Endothelial cell (in vitro differentiated cells): ENCODE results near the gene ADAP1. TPM values are rescaled to one million over a fixed set of nuclear protein-coding genes. Genes with fewer than 3 reads are reported as not detected.

Source experiments
- DNase-seq: peaks from one replicate; pipeline ENCODE4 v3.0.0; 2021; ENCODE audit warnings: low spot score
- H3K27ac Mint-ChIP-seq: one replicate; pipeline ENCODE4 v1.8.0; 2021; ENCODE audit warnings: mixed read lengths, inconsistent platforms; ENCODE audit not compliant: unreplicated experiment
- H3K27me3 Mint-ChIP-seq: one replicate; pipeline ENCODE4 v1.8.0; 2021; ENCODE audit warnings: mild to moderate bottlenecking, moderate library complexity, mixed read lengths, inconsistent platforms; ENCODE audit not compliant: unreplicated experiment
- H3K36me3 Mint-ChIP-seq: one replicate; pipeline ENCODE4 v1.8.0; 2021; ENCODE audit warnings: mild to moderate bottlenecking, low read depth, mixed read lengths, inconsistent platforms; ENCODE audit not compliant: unreplicated experiment
- H3K4me1 Mint-ChIP-seq: one replicate; pipeline ENCODE4 v1.8.0; 2021; ENCODE audit warnings: mild to moderate bottlenecking, mixed read lengths, inconsistent platforms; ENCODE audit not compliant: unreplicated experiment
- H3K4me3 Mint-ChIP-seq: one replicate; pipeline ENCODE4 v1.8.0; 2021; ENCODE audit warnings: mild to moderate bottlenecking, mixed read lengths, inconsistent platforms; ENCODE audit not compliant: unreplicated experiment
- H3K9me3 Mint-ChIP-seq: one replicate; pipeline ENCODE4 v1.8.0; 2021; ENCODE audit warnings: mixed read lengths, inconsistent platforms; ENCODE audit not compliant: unreplicated experiment
- CTCF ChIP-seq: fragments of 200-600 bp; sonication (generic); IDR thresholded peaks from one replicate; pipeline ENCODE4 v1.5.0; 2021; ENCODE audit warnings: antibody characterized with exemption; ENCODE audit not compliant: unreplicated experiment
- total RNA-seq: library from RNA; stranded (reverse); fragmentation: NEBNext Ultra II Directional; extraction: Animal tissue kit (Norgen Biotek cat#: 25700); gene quantifications from one replicate; pipeline ENCODE4 v1.2.1, GENCODE V29; 2021; ENCODE audit not compliant: unreplicated experiment

ADAP1 gene
- total RNA-seq, 1 donor from 2014 or later, result 1.7 TPM

GRCh38 chr7:999149-999879, 44.8 kb upstream of the ADAP1 start:
- no peak overlapping the region for H3K4me3 Mint-ChIP-seq
- TF ChIP-seq CTCF, result no peak
- DNase-seq, result no peak
- no peaks in the 10 kb centered on the region for H3K4me1 Mint-ChIP-seq
- H3K9me3 Mint-ChIP-seq, result no peaks in the 10 kb centered on the region
- H3K27ac Mint-ChIP-seq, result no peak overlapping the region
- H3K27me3 Mint-ChIP-seq, result peaks cover 6% of the 10 kb centered on the region
- peaks cover 5% of the 10 kb centered on the region for H3K36me3 Mint-ChIP-seq

- Mint-ChIP-seq H3K4me1 (no peaks in the 10 kb centered on the region), H3K36me3 (peaks cover 5% of the 10 kb centered on the region), H3K27ac (no peak overlapping the region), H3K4me3 (no peak overlapping the region), H3K9me3 (no peaks in the 10 kb centered on the region), H3K27me3 (peaks cover 5% of the 10 kb centered on the region)
- TF ChIP-seq CTCF, result peak; percentile 34
- no peak for DNase-seq
Measured at GRCh38 chr7:997404-998395, 43.2 kb upstream of the ADAP1 start.

- Mint-ChIP-seq H3K4me3 (no peak overlapping the region), H3K36me3 (peaks cover 5% of the 10 kb centered on the region), H3K27me3 (peaks cover 5% of the 10 kb centered on the region), H3K9me3 (no peaks in the 10 kb centered on the region), H3K27ac (no peak overlapping the region), H3K4me1 (no peaks in the 10 kb centered on the region)
- no peak for TF ChIP-seq CTCF
- no peak for DNase-seq
Measured at GRCh38 chr7:996079-996872, 41.8 kb upstream of the ADAP1 start.

GRCh38 chr7:995571-995970, 41.1 kb upstream of the ADAP1 start:
- H3K27ac Mint-ChIP-seq, result no peak overlapping the region
- H3K9me3 Mint-ChIP-seq, result no peaks in the 10 kb centered on the region
- H3K36me3 Mint-ChIP-seq, result peaks cover 5% of the 10 kb centered on the region
- TF ChIP-seq CTCF, result no peak
- peaks cover 5% of the 10 kb centered on the region for H3K27me3 Mint-ChIP-seq
- H3K4me3 Mint-ChIP-seq, result no peak overlapping the region
- DNase-seq, result no peak
- no peaks in the 10 kb centered on the region for H3K4me1 Mint-ChIP-seq
